Measurements from ENCODE around the gene BCKDHB. TPM values are rescaled to one million over a fixed set of nuclear protein-coding genes. Genes with fewer than 3 reads are reported as not detected.

The BCKDHB gene
- total and polyA plus RNA-seq, 2 of the 4 experiments (the other 2 are of a cell fraction): 11.2 to 11.8 TPM

GRCh38 chr6:80126657-80127345, 20.3 kb downstream of the BCKDHB start:
- Histone ChIP-seq H3K9ac (ENCODE audit: low read depth, low read length) (no peak overlapping the region), H3K18ac (ENCODE audit: low read depth, low read length) (no peak overlapping the region), H3K4me3 (ENCODE audit: insufficient read depth, low read depth, low read length) (no peak overlapping the region), H3K27me3 (ENCODE audit: control insufficient read depth, insufficient read depth, low read length) (no peaks in the 10 kb centered on the region), H2BK15ac (ENCODE audit: low read depth, low read length) (no peak overlapping the region; the same call in 2 of the 3 replicates), H3K27ac (ENCODE audit: insufficient read depth, low read length) (no peak overlapping the region), H4K91ac (ENCODE audit: insufficient read depth, low read depth, low read length) (peak overlapping the region; percentile 6; the same call in 1 of the 2 replicates), H3K56ac (ENCODE audit: extremely low read depth, insufficient read depth, low read length) (no peak overlapping the region), H3K4ac (ENCODE audit: low read depth, low read length) (no peak overlapping the region; the same call in 1 of the 2 replicates), H3K9me1 (ENCODE audit: insufficient read depth, low read length) (peaks cover 6% of the 10 kb centered on the region; the same call in 1 of the 2 replicates), H2AK5ac (ENCODE audit: low read depth, low read length) (peak overlapping the region; percentile 32; the same call in 1 of the 2 replicates), H3K14ac (replicated peaks; ENCODE audit: low read depth, low read length) (no peak overlapping the region), H3K4me2 (ENCODE audit: low read depth, low read length) (no peak overlapping the region), H2AK9ac (replicated peaks; ENCODE audit: low read depth, low read length, poor library complexity) (no peak overlapping the region), H3K36me3 (ENCODE audit: control insufficient read depth, insufficient read depth, low read length) (0 out of 2 replicates have a peak, but pooled peaks cover 1% of the 10 kb centered on the region), H4K5ac (ENCODE audit: low read depth, low read length) (no peak overlapping the region), H3K4me1 (ENCODE audit: control insufficient read depth, insufficient read depth, low read length) (no peaks in the 10 kb centered on the region; the same call in 1 of the 2 replicates), H3K79me1 (ENCODE audit: low read depth in 1 of 2, low read length in 2 of 2) (peaks cover 6 to 12% of the 10 kb centered on the region in 2 experiments; a peak in 3 of 4 replicates), H4K8ac (ENCODE audit: low read depth in 2 of 2, low read length in 2 of 2) (no peak overlapping the region), H2AFZ (replicated peaks; ENCODE audit: low read length, poor library complexity) (no peak overlapping the region), H4K20me1 (ENCODE audit: insufficient read depth, low read length) (no peaks in the 10 kb centered on the region), H2BK5ac (ENCODE audit: low read depth, low read length, poor library complexity, severe bottlenecking) (no peak overlapping the region), H3K9me3 (ENCODE audit: control insufficient read depth, insufficient read depth, low read length) (no peaks in the 10 kb centered on the region), H2BK120ac (ENCODE audit: low read depth, low read length) (no peak overlapping the region), H3K23ac (ENCODE audit: low read depth, low read length) (no peak overlapping the region), H2BK20ac (ENCODE audit: low read depth, low read length) (peak overlapping the region; percentile 38; the same call in 1 of the 2 replicates)
- CTCF ChIA-PET: no interaction called here
- intact Hi-C loops (cut with micrococcal nuclease): no loop called here
- no peak for DNase-seq
- WGBS, 2 experiments (ENCODE audit: extremely low coverage in 2 of 2, insufficient read length in 1 of 2): 83% methylated on average over 1 of the region's 5 CpGs; no CpG with 5 or more reads in 1 of the 2 experiments
- dilution Hi-C loops (cut with HindIII; ENCODE audit: low sequenced_read_pairs, unreplicated experiment): no loop called here
- no TSS peak for BruUV-seq (replicated peaks)
- in situ Hi-C loops (cut with MboI; ENCODE audit: low sequenced_read_pairs): loop anchor here (25.0 kb wide), 1 partner anchor 1636 kb away; the partner anchor contains the start of gene TENT5A
- no peak for ATAC-seq (ENCODE audit: low read depth)
- POLR2A ChIA-PET (ENCODE audit: unreplicated experiment): no interaction called here
- no peak for TF ChIP-seq POLR2A (IDR thresholded peaks at IDR 0.05; ENCODE audit: low read depth, low read length)
- TF ChIP-seq CEBPB (IDR thresholded peaks at IDR 0.05; ENCODE audit: low read depth, low read length): no peak
- TF ChIP-seq, protein P1, sequence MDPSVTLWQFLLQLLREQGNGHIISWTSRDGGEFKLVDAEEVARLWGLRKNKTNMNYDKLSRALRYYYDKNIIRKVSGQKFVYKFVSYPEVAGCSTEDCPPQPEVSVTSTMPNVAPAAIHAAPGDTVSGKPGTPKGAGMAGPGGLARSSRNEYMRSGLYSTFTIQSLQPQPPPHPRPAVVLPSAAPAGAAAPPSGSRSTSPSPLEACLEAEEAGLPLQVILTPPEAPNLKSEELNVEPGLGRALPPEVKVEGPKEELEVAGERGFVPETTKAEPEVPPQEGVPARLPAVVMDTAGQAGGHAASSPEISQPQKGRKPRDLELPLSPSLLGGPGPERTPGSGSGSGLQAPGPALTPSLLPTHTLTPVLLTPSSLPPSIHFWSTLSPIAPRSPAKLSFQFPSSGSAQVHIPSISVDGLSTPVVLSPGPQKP (IDR thresholded peaks at IDR 0.05; ENCODE audit: borderline replicate concordance, low read depth, low read length): no peak
- no peak for TF ChIP-seq CTCF (conservative IDR thresholded peaks at IDR 0.05; ENCODE audit: low read depth, low read length)
- TF ChIP-seq NFE2L2 (IDR thresholded peaks at IDR 0.05; ENCODE audit: low read depth, low read length): no peak
- TF ChIP-seq BHLHE40 (IDR thresholded peaks at IDR 0.05; ENCODE audit: low read depth, low read length): no peak
- TF ChIP-seq CHD1 (IDR thresholded peaks at IDR 0.05; ENCODE audit: low read depth, low read length): no peak
- TF ChIP-seq RFX5 (IDR thresholded peaks at IDR 0.05; ENCODE audit: low read depth, low read length): no peak
- TF ChIP-seq MAFK (IDR thresholded peaks at IDR 0.05; ENCODE audit: low read depth, low read length): no peak
- no peak for TF ChIP-seq MAZ (IDR thresholded peaks at IDR 0.05; ENCODE audit: borderline replicate concordance, low read depth, low read length)
- TF ChIP-seq RAD21 (IDR thresholded peaks at IDR 0.05; ENCODE audit: low read length): no peak
- no peak for TF ChIP-seq RCOR1 (IDR thresholded peaks at IDR 0.05; ENCODE audit: insufficient replicate concordance, low read length)
- TF ChIP-seq MXI1 (IDR thresholded peaks at IDR 0.05; ENCODE audit: borderline replicate concordance, low read depth, low read length): no peak
- TF ChIP-seq SMC3 (IDR thresholded peaks at IDR 0.05; ENCODE audit: low read depth, low read length): no peak
- no peak for TF ChIP-seq USF2 (IDR thresholded peaks at IDR 0.05; ENCODE audit: low read depth, low read length)

Data from IMR-90 (cell line).